GM21825 (cell line): Measurements from ENCODE around the gene ADARB2.
"Not testable (repeated sequence)": the region's sequence is repeated elsewhere in the genome, so short reads cannot be mapped to it uniquely, and the experiment has no call there.

ENCODE experiments used
- ATAC-seq: cut with Tn5 transposase; IDR thresholded peaks from one replicate; pipeline ENCODE4 v1.9.1; 2021; ENCODE audit warnings: mild to moderate bottlenecking, moderate library complexity; ENCODE audit not compliant: unreplicated experiment

ADARB2 gene

GRCh38 chr10:1416456-1417037 lies 320.8 kb downstream of the ADARB2 start:
- ATAC-seq = no peak

GRCh38 chr10:1414893-1415292 lies 322.4 kb downstream of the ADARB2 start:
- ATAC-seq = no peak

DNA sequence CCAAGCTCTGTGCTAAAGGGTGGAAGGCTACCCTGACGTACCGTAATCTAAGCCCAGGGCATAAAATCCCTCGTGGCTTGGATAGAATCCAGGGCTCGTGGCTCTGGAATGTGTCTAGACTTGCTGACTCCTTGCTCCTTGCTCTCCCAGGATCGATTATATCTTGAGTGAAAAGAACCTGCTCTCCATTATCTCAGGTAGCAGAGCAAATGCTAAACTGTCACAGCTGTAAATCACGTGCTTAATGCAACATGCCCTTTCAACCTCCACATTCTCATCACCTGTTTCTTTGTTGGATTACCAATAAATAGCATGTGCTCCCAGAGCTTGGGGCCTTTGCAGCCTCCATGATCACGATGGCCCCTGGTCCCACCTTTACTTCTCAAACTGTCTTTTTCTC lies 323.0 kb downstream of the ADARB2 start:
- not testable (repeated sequence) for ATAC-seq

DNA sequence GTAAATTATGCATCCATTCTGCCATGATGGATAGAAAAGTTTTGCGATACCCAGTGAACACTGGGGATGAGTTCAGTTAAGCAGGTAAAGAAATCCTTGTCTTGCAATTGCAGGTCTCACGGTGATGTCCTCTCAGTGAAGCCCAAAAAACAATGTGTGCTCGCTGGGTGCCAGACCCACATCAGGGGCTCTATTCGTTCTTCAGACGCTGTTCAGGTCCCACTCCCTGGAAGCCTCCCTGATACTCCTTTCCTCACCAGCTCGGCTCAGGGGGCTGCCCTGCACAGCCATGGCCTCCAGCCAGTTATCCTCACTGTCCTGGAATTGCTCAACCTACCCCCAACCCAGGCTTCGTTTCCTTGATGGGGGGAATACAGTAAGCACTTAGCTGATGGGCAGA lies 323.5 kb downstream of the ADARB2 start:
- no peak for ATAC-seq

- ATAC-seq = no peak
Measured at GRCh38 chr10:1413256-1413655, 324.1 kb downstream of the ADARB2 start.

DNA sequence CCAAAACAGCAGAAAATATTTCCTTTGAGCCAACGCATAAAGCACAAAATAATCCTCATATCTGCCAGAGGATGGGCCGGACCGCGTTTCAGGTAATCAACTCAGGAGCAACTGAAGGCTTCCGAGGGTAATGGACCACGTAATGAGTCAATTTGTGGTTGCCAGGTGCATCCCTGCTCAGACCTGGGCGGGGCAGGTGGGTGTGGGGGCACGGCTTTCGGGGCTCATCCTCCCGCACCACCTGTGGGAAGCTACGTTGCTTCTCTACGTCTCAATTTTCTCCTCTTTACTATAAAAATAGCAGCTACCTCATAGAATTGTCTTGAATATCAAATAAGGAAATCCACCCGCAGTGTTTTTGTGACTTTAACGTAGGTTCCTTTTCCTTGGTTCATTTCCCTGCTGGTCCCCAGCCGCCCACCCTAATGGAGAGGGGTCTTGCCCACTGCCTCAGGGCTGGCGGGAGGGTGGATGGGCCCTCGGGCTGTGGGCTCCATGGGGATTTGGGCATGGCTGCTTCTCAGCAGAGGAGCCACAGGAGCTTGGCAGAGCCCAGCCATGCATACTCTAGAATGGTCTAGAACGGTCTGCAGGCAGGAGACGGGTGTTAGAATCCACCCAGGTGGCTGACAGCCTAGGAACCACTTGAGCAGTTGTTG lies 324.7 kb downstream of the ADARB2 start:
- no peak for ATAC-seq

DNA sequence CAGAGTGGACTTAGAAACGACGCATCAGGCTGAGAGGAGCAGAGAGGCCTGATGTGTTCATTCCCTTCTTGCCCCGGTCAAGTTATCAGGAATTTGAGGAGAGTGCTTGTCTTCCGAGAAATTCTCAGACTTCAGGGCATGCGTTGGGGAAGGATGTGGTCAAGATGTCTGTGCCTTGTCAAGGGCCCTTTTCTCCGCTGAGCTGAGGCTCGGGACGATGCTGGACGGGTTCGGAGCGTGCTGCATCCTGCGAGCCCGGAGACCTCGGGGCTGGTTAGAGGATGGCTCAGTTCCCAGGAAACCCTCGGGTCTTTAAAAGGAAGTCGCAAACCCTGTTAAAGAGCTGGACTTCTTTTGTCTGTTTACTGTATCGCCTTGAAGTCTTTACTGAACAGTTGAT lies 325.4 kb downstream of the ADARB2 start:
- no peak for ATAC-seq

DNA sequence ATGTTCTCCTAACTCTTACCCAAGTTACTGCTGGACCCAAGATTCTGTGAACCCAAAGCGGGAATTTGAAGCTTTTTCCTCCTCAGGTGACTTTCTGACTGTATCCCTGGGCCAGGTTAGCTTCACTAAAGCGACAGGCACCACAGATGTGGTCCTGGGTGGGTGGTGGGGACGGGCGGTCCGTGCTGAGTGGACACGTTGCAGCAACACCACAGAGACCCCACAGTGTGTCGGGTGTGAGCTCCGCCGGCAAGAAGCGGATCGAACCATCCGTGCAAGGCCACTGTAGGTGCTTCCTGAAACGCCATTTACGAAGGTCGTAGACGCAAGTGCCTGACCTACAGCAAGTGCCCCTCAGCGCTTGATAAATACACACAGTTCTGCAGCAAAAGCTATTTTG lies 325.9 kb downstream of the ADARB2 start:
- ATAC-seq = no peak

DNA sequence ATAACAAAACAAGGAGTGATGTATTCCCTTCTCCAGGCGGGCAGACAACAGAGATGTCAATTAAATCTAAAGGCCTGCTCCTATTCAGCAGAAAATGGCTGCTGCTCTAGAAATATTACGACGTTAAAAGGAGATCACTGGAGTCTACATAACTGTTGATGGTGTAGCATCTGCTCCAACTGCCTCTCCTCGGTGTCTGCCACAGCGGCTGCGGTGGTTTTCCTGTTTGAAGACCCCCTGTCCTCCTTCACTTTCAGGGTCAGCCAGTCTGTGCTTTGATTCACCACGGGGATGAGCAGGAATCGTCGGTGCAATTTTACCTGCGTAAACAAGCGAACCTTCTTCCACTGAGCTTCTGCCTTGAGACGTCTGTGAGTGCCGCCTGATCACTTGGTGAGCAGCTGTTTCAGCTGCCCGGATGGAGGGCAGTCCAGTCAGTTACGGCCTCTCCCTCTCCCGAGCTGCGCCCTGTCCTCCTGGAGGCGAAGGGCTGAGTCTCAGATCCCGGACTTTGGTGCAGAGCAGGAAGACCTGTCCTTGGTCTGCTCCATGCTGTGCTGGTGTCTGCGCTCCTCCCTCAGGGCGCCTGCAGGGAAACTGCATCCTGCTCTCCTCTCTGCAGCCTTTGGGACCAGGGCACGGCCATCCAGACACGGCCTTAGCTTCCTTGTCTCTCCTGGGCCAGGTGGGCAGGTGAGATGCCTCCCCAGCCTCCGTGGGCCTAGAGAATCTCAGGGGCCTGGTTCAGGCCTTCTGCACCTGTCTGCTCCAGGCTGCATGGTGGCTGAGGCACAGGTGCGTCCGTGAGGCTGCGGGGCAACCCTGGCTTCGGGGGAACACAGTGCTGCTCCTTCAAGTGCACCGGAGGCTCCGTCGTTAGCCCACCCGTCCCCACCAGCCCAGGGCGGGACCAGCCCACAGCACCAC lies 326.6 kb downstream of the ADARB2 start:
- ATAC-seq = no peak

- no peak for ATAC-seq
Measured at GRCh38 chr10:1410032-1410431, 327.3 kb downstream of the ADARB2 start.

DNA sequence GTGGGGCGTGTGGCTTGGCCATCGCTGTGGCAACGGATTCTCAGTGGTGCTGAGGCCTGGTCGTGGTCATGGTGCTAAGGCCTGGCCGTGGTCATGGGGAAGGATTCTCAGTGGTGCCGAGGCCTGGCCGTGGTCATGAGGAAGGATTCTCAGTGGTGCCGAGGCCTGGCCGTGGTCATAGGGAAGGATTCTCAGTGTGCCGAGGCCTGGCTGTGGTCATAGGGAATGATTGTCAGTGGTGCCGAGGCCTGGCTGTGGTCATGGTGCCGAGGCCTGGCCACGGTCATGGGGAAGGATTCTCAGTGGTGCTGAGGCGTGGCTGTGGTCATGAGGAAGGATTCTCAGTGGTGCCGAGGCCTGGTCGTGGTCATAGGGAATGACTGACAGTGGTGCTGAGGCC lies 327.9 kb downstream of the ADARB2 start:
- no peak for ATAC-seq

GRCh38 chr10:1408651-1409367 lies 328.5 kb downstream of the ADARB2 start:
- ATAC-seq = no peak

DNA sequence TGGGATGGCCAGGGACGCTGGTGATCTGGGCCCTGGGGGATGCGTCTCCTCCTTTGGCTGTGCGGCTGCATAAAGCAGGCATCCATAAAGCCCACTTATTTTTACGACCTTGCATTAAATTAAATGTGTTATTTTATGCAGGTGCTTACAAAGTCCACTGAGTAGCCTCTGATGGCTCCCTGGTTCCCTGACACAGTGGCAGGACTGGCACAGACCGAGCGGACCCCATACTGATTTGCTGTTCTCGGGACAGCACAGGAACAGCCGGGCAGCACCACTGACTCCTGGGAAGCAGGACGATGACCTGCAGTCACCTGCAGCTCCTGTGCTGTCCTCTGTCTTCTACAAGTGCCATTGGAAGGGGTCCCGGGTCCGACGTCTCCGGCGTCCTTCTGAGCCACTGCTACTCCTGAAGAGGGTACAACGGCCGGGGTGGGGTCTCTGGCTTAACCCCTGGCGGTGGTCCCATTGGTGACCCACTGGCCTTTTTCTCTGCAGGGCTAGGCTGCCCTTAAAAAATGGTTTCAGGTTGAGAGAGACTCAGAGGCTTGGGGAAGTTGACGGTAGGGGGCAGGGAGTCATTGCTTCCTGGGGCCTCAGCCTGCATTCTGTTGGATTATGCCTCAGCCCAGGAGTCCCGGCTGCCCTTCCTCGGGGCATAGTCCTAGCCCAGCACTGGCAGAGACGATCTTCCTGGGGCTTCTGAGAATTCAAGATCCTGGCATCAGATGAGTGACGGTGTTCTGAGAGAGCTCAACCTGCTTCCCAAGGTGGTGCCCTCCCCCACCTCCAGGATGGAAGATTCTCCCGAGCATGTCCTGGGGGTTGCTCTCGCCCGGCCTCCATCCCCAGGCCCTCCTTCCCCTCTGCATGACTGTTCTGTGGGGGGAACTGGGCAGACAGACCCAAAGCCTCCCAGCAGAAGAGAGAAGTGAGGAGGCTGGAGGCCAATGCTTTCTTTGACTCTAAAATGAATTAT lies 330.1 kb downstream of the ADARB2 start:
- no peak for ATAC-seq

DNA sequence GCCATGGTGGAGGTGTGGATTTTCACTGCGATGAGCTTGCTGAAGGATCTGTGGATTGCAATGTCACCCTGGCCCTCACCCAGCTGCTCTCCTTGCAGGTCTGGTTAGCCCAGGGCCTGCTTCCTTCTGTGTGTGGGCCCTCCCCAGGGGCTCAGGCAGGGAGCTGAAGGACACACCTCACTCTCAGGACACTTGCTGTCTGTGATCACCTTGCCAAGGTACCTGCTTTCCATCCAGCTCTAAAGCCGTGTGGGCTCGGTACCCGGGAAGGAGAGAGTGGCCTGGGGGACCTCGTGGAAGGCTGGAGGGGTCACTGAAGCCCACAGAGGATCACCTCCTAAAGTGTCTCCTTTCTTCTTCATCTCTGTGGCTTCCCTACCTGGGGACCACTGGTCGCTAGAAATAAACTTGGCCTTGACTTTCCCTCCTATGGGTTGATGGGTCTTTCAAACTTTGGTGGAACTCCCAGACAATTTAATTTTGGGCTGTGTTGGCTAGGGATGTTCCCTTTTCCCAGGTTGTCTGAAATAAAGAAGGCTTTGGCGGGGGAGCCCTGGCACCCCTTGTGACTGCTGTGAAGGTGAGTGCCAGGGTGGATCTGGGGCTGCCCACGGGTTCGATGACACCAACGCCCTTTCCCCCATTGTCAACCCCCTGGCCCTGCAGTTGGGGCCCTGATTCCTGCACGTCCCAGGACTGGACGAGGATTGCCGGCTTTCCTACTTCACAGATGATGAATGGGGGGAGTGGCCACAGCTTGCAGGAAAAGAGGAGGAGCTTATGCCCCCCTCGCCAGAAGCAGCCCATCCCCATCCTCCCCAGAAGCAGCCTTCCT lies 331.0 kb downstream of the ADARB2 start:
- ATAC-seq = no peak

- ATAC-seq = no peak
Measured at GRCh38 chr10:1404323-1405260, 332.7 kb downstream of the ADARB2 start.

- no peak for ATAC-seq
Measured at GRCh38 chr10:1403508-1404322, 333.6 kb downstream of the ADARB2 start.

- ATAC-seq = no peak
Measured at GRCh38 chr10:1402816-1403507, 334.4 kb downstream of the ADARB2 start.
